H1 (cell line): ENCODE data around the gene CEP152. TPM values are rescaled to one million over a fixed set of nuclear protein-coding genes. Genes with fewer than 3 reads are reported as not detected.

ENCODE experiments used
- CTCF ChIA-PET: fragments of 300-600 bp; sonication (Branson Sonifier 250); formaldehyde crosslinking; loops from one replicate; lab custom pipeline; 2021; ENCODE audit not compliant: partially characterized antibody; lab: Charles Lee
- POLR2A ChIA-PET: fragments of 300-600 bp; sonication (Branson Sonifier 250); formaldehyde crosslinking; loops from one replicate; lab custom pipeline; 2021; ENCODE audit warnings: inconsistent platforms; ENCODE audit not compliant: partially characterized antibody; lab: Charles Lee
- DNase-seq, 2 experiments: peaks; one replicate each; pipeline versions ENCODE4 v3.0.0 to v3.0.0-alpha.2; 2010 to 2022; ENCODE audit warnings: low spot score in 2 of 2, low read depth in 1 of 2, mixed read lengths in 1 of 2
- FAIRE-seq: peaks from 2 replicates; lab custom pipeline; 2011; peaks lifted over from hg19 to GRCh38; lab: Jason Lieb, UNC
- H2AFZ ChIP-seq: 2 replicates; pipeline ENCODE4 v1.8.1; 2012; ENCODE audit warnings: low read length, inconsistent platforms
- H2AK5ac ChIP-seq: 2 replicates; pipeline ENCODE4 v1.6.1; 2013; ENCODE audit warnings: low read depth, low read length
- H2BK120ac ChIP-seq: replicated peaks from 2 replicates; pipeline ENCODE3; 2013; ENCODE audit warnings: low read depth, low read length, inconsistent platforms
- H2BK12ac ChIP-seq: 2 replicates; pipeline ENCODE4 v1.6.1; 2013; ENCODE audit warnings: low read depth, low read length
- H2BK15ac ChIP-seq: 2 replicates; pipeline ENCODE4 v1.6.1; 2013; ENCODE audit warnings: low read length
- H2BK20ac ChIP-seq: 2 replicates; pipeline ENCODE4 v1.6.1; 2013; ENCODE audit warnings: low read length
- H2BK5ac ChIP-seq: 2 replicates; pipeline ENCODE4 v1.6.1; 2013; ENCODE audit warnings: low read depth, low read length
- H3K14ac ChIP-seq: 2 replicates; pipeline ENCODE4 v1.6.1; 2013; ENCODE audit warnings: inconsistent platforms; ENCODE audit not compliant: insufficient read length
- H3K18ac ChIP-seq: 2 replicates; pipeline ENCODE4 v1.6.1; 2013; ENCODE audit warnings: low read length; ENCODE audit errors: extremely low read depth
- H3K23ac ChIP-seq: 2 replicates; pipeline ENCODE4 v1.6.1; 2013; ENCODE audit warnings: inconsistent platforms; ENCODE audit not compliant: insufficient read length
- H3K23me2 ChIP-seq: 2 replicates; pipeline ENCODE4 v1.6.1; 2013; ENCODE audit warnings: low read depth, low read length
- H3K27ac ChIP-seq: 2 replicates; pipeline ENCODE4 v1.6.1; 2011; ENCODE audit warnings: low read depth, low read length, inconsistent platforms
- H3K27me3 ChIP-seq, 4 experiments: replicated peaks in 1 of 4; 1 replicate in 1 of 4; 2 replicates in 3 of 4; pipeline versions ENCODE4 v1.6.1 to v1.8.1; 2011 to 2013; ENCODE audit warnings: low read length in 3 of 4, mild to moderate bottlenecking in 3 of 4, inconsistent platforms in 2 of 4, mixed read lengths in 2 of 4, moderate library complexity in 1 of 4; ENCODE audit not compliant: control insufficient read depth in 3 of 4, insufficient read depth in 3 of 4; ENCODE audit errors: extremely low read depth in 1 of 4
- H3K36me3 ChIP-seq, 4 experiments: 2 replicates each; pipeline versions ENCODE4 v1.6.1 to v1.8.1; 2011 to 2013; ENCODE audit warnings: mild to moderate bottlenecking in 4 of 4, low read length in 3 of 4, moderate library complexity in 2 of 4, control low read depth in 1 of 4, inconsistent platforms in 1 of 4; ENCODE audit not compliant: insufficient read depth in 4 of 4, control insufficient read depth in 2 of 4
- H3K4ac ChIP-seq: replicated peaks from 2 replicates; pipeline ENCODE3; 2013; ENCODE audit warnings: low read length, low read depth, mixed read lengths, inconsistent platforms; ENCODE audit not compliant: insufficient read length
- H3K4me1 ChIP-seq, 4 experiments: replicated peaks in 1 of 4; 1 replicate in 1 of 4; 2 replicates in 3 of 4; pipeline versions ENCODE4 v1.6.1 to v1.8.1; 2011 to 2013; ENCODE audit warnings: low read length in 3 of 4, inconsistent platforms in 2 of 4, mixed read lengths in 1 of 4; ENCODE audit not compliant: insufficient read depth in 4 of 4, control insufficient read depth in 3 of 4
- H3K4me2 ChIP-seq, 2 experiments: 2 replicates each; pipeline versions ENCODE4 v1.6.1 to v1.8.1; 2011 to 2013; ENCODE audit warnings: low read depth in 2 of 2, low read length in 2 of 2, control low read depth in 1 of 2, inconsistent platforms in 1 of 2, mild to moderate bottlenecking in 1 of 2; ENCODE audit not compliant: insufficient read depth in 1 of 2
- H3K4me3 ChIP-seq, 4 experiments: fragments of 200-600, 300-600 bp in 1 of 4; sonication (generic), shearing (Covaris generic), sonication (Bioruptor Twin) in 1 of 4; 2 replicates each; pipeline versions ENCODE4 v1.5.1 to v1.8.1; 2011 to 2016; ENCODE audit warnings: low read length in 4 of 4, low read depth in 3 of 4, control low read depth in 2 of 4, inconsistent platforms in 2 of 4, mild to moderate bottlenecking in 2 of 4, mixed read lengths in 1 of 4, moderate library complexity in 1 of 4; ENCODE audit not compliant: insufficient read depth in 2 of 4; ENCODE audit errors: extremely low read depth in 1 of 4
- H3K56ac ChIP-seq: replicated peaks from 2 replicates; pipeline ENCODE3; 2013; ENCODE audit warnings: low read depth, mild to moderate bottlenecking, mixed read lengths, low read length, inconsistent platforms; ENCODE audit not compliant: insufficient read length
- H3K79me1 ChIP-seq: 2 replicates; pipeline ENCODE4 v1.6.1; 2013; ENCODE audit warnings: low read depth, low read length, control low read depth
- H3K79me2 ChIP-seq, 2 experiments: 2 replicates each; pipeline versions ENCODE4 v1.6.1 to v1.8.1; 2012 to 2013; ENCODE audit warnings: low read length in 2 of 2, mild to moderate bottlenecking in 2 of 2, inconsistent platforms in 1 of 2; ENCODE audit not compliant: insufficient read depth in 2 of 2, control insufficient read depth in 1 of 2
- H3K9ac ChIP-seq, 4 experiments: replicated peaks in 1 of 4; 1 replicate in 1 of 4; 2 replicates in 3 of 4; pipeline versions ENCODE4 v1.6.1 to v1.8.1; 2011 to 2013; ENCODE audit warnings: low read depth in 3 of 4, low read length in 3 of 4, control low read depth in 2 of 4, mild to moderate bottlenecking in 2 of 4, moderate library complexity in 2 of 4, inconsistent platforms in 1 of 4; ENCODE audit errors: extremely low read depth in 1 of 4
- H3K9me3 ChIP-seq, 2 experiments: 2 replicates each; pipeline versions ENCODE4 v1.6.1 to v1.8.1; 2012 to 2013; ENCODE audit warnings: mild to moderate bottlenecking in 2 of 2, moderate library complexity in 2 of 2, control low read depth in 1 of 2, inconsistent platforms in 1 of 2, low read depth in 1 of 2, low read length in 1 of 2, mixed read lengths in 1 of 2; ENCODE audit not compliant: insufficient read depth in 2 of 2
- H4K20me1 ChIP-seq, 2 experiments: replicated peaks in 1 of 2; 2 replicates each; pipeline versions ENCODE3 to v1.8.1; 2011 to 2013; ENCODE audit warnings: inconsistent platforms in 2 of 2, low read length in 2 of 2, mild to moderate bottlenecking in 1 of 2; ENCODE audit not compliant: insufficient read depth in 2 of 2, control insufficient read depth in 1 of 2
- H4K5ac ChIP-seq: 2 replicates; pipeline ENCODE4 v1.6.1; 2013; ENCODE audit warnings: low read length, low read depth, mixed read lengths, inconsistent platforms; ENCODE audit not compliant: insufficient read length
- H4K8ac ChIP-seq: 2 replicates; pipeline ENCODE4 v1.8.0; 2013; ENCODE audit warnings: mild to moderate bottlenecking, moderate library complexity, low read length, inconsistent platforms; ENCODE audit not compliant: insufficient read depth; ENCODE audit errors: extremely low read depth
- H4K91ac ChIP-seq: replicated peaks from 2 replicates; pipeline ENCODE3; 2013; ENCODE audit warnings: low read length, mixed read lengths, inconsistent platforms; ENCODE audit not compliant: insufficient read length
- MAX ChIP-seq: IDR thresholded peaks from 2 replicates; pipeline ENCODE4 v1.6.1; 2012; ENCODE audit warnings: inconsistent platforms
- TAF7 ChIP-seq: optimal IDR thresholded peaks from 2 replicates; pipeline ENCODE3; 2011; ENCODE audit warnings: low read depth, mild to moderate bottlenecking, inconsistent platforms, low read length, moderate library complexity, borderline replicate concordance
- USF2 ChIP-seq: IDR thresholded peaks from 2 replicates; pipeline ENCODE4 v1.6.1; 2011; ENCODE audit warnings: low read length, improper control_type of control experiment
- WGBS, 2 experiments: shearing (Covaris generic) in 1 of 2; methylation state at CpG; one replicate each; pipeline versions ENCODE4 v1.1.6 to v1.1.7; 2013 to 2015; ENCODE audit warnings: low lambda C conversion rate in 2 of 2, mixed read lengths in 2 of 2, inconsistent platforms in 1 of 2, low coverage in 1 of 2, missing lambda C conversion rate in 1 of 2; ENCODE audit not compliant: insufficient replicate concordance in 2 of 2, insufficient coverage in 1 of 2, insufficient read length in 1 of 2; ENCODE audit errors: extremely low coverage in 1 of 2, missing lambda C conversion rate in 1 of 2; 5-methylcytosine and 5-hydroxymethylcytosine counted together
- polyA plus RNA-seq, 7 experiments: library from polyadenylated mRNA; depleted of rRNA in 3 of 7; stranded (reverse) in 5 of 7; unstranded in 2 of 7; fragments of >200 nt in 5 of 7; fragments of 200-250 nt in 2 of 7; gene quantifications; 1 replicate in 5 of 7; 2 replicates in 1 of 7; 4 replicates in 1 of 7; pipeline versions ENCODE4 v1.2.1 to v1.2.3, GENCODE V29; 2011 to 2013; ENCODE audit warnings: missing spikeins in 2 of 7, mixed read lengths in 2 of 7
- total RNA-seq: library from RNA; stranded (reverse); fragmentation: NEBNext Ultra II Directional; extraction: Animal tissue kit (Norgen Biotek cat#: 25700); gene quantifications from 2 replicates; pipeline ENCODE4 v1.2.1, GENCODE V29; 2021

The CEP152 gene
- total and polyA plus RNA-seq, 2 of the 8 experiments (the other 6 are each of a cell fraction or from before 2014, with no cell fraction given): 1.4 to 16.2 TPM

- peaks cover 0 to 11% of the 10 kb centered on the region in 2 experiments; a peak in 2 of 4 replicates for H3K79me2 ChIP-seq
- H2BK120ac ChIP-seq: no peak overlapping the region
- 75% methylated on average over 2 of the region's 2 CpGs; no CpG with 5 or more reads in 1 of the 2 experiments for WGBS, 2 experiments
- no peak for FAIRE-seq
- no peak for DNase-seq
- H3K23ac ChIP-seq: no peak overlapping the region
- H3K14ac ChIP-seq: no peak overlapping the region
- POLR2A ChIA-PET: no interaction called here
- H2BK12ac ChIP-seq: no peak overlapping the region
- peaks cover 3% of the 10 kb centered on the region; the same call in 1 of the 2 replicates for H3K23me2 ChIP-seq
- H3K4ac ChIP-seq: no peak overlapping the region
- no peak overlapping the region for H3K9ac ChIP-seq
- H3K4me2 ChIP-seq: no peak overlapping the region
- H2BK15ac ChIP-seq: no peak overlapping the region
- no peak overlapping the region for H4K5ac ChIP-seq
- H3K79me1 ChIP-seq: no peaks in the 10 kb centered on the region
- H3K27ac ChIP-seq: no peak overlapping the region
- peaks cover 0 to 8% (median 2%) of the 10 kb centered on the region in 4 experiments; a peak in 2 of 7 replicates for H3K4me1 ChIP-seq
- no peak overlapping the region for H2BK20ac ChIP-seq
- no peak overlapping the region for H3K18ac ChIP-seq
- CTCF ChIA-PET: interaction anchor here (1.0 to 1.9 kb wide), 3 partner anchors 43 to 152 kb away, joined by 3 to 4 read pairs (median 3); no protein-coding TSS in a partner anchor
- no peaks in the 10 kb centered on the region for H4K20me1 ChIP-seq
- H3K4me3 ChIP-seq: no peak overlapping the region
- H3K27me3 ChIP-seq: no peaks in the 10 kb centered on the region; a peak in 2 of 7 replicates
- no peak overlapping the region for H4K8ac ChIP-seq
- no peaks in the 10 kb centered on the region for H3K36me3 ChIP-seq
- H2AFZ ChIP-seq: no peak overlapping the region
- TF ChIP-seq USF2 (no peak), MAX (no peak), TAF7 (no peak)
- H3K9me3 ChIP-seq: no peaks in the 10 kb centered on the region
- H3K56ac ChIP-seq: no peak overlapping the region
- no peak overlapping the region for H4K91ac ChIP-seq
- no peak overlapping the region for H2AK5ac ChIP-seq
- H2BK5ac ChIP-seq: no peak overlapping the region
These were observed 3.4 kb upstream of the CEP152 start for GRCh38 chr15:48814286-48814685.
